ENCODE measurements around the gene SARNP.
A peak's percentile ranks its signal among the peaks of the same experiment; 100 is the strongest.
"Not testable (repeated sequence)": the region's sequence is repeated elsewhere in the genome, so short reads cannot be mapped to it uniquely, and the experiment has no call there.

Gene SARNP

DNA sequence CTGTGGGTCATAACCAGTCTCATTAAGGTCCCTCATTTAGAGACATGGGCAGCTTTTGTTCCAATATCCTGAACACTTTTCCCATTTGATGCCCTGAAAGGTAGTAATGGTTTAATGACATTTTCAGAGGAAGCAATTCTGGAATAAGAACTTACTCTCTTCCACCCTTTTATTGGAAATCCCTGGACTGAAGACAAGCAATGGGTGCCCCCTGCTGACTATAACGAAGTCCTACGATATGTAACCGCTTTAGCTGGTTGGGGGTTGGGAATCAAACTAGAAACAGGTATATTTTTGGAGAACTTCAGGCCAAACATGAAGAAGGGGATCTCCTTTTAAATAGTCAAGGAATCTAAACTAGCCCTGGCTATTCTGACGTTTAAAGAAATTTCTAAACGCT, 20.5 kb downstream of the SARNP start:
- DNase-seq (ENCODE audit: low spot score): peak; percentile 41

DNA sequence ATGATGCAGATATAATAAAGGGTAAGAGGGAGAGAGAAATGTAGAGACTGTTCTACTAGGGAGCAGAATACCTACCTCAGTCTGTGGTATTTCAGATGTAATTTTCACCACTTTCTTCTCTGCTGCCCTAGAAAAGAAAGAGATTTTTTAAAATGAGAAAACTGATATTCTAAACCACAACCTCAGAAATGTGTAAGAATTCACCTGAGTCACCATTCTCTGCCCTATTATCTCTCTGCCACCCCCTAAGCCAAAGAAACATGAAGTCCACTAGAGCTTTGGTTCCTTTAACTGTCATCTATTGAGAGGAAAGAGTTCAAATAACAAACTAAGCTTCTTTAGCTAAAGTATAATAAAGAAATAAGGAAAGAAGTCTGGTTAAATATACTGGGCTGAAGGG, 21.6 kb downstream of the SARNP start:
- no peak for DNase-seq (ENCODE audit: low spot score)

DNA sequence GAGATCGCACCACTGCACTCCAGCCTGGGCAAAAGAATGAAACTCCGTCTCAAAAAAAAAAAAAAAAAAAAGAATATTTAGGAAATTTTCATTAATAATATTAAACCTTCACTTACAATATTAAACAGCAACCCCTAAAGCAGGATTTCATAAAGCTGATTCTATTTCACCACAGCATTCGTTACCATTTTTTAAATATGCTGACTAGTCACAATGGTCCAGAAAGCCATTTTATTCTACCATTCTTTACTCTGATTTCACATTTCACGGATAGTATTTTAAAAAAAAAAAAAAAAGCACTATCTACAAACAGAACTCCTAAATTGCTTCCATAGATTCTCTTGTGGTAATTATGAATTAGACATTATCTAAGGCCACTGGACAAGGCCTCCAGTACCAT, 27.6 kb downstream of the SARNP start:
- no peak for DNase-seq (ENCODE audit: low spot score)

DNA sequence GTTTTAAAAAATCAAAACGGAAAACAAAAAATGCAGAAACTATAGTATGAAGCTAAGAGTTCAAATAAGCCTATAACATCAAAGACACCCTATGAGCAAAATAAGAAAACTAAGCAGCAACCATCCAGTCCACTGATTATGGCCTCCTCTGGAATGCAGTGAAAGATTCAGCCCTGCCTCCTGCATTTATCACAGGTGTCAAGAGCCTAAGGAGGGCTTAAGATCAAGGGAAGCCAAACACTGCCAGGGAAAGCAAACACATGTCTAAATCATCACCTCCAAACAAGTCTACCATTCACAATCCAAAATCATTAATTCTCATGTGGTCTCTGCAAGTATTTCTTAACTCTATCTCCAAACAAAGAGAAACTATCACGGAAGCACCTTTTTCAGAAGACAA, 28.4 kb downstream of the SARNP start:
- no peak for DNase-seq (ENCODE audit: low spot score)

DNA sequence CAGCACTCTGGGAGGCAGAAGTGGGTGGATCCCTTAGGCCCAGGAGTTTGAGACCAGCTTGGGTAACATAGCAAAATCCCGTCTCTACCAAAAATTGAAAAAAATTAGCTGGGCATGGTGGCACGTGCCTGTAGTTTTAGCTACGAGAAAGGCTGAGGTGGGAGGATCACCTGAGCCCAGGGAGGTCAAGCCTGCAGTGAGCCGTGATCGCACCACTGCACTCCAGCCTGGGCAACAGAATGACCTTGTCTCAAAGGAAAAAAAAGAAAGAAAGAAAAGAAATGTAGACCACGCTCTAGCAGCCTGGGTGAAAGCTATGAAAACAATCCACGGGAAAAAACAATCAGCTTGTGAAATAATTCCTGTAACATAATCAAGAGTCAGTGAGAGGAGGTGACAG, 29.0 kb downstream of the SARNP start:
- no peak for DNase-seq (ENCODE audit: low spot score)

DNA sequence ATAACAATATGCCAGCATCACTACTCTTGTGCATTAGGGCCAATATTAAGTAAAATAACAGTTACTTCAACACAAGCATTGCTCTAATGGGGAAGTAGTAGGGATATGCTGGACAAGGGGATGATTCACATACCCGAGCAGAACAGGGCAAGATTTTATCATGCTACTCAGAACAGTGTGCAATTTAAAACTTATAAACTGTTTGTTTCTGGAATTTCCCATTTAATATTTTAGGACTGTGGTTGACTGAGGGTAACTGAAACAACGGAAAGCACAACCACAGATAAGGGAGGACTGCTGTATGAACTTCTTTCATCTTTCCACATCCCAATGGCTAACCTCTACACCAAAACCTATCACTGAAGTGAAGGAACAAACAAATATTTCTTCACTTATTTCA, 36.8 kb downstream of the SARNP start:
- DNase-seq (ENCODE audit: low spot score): no peak

DNA sequence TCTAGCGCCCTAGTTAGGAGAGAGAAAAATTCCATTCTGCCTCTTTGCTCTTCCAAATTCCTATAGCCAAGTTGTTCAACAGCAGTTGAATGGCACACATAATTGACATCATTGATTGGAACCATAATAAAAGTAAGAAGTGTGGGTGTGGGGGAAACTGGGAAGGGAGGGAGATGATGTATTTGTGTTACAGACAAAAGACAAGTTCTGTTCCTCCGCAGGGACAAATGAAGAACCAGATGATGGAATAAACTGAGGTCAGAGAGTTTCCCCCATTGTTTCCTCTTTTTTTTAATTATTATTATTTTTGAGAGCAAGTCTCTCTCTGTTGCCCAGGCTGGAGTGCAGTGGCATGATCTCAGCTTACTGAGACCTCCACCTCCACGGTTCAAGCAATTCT, 39.7 kb downstream of the SARNP start:
- no peak for DNase-seq (ENCODE audit: low spot score)

DNA sequence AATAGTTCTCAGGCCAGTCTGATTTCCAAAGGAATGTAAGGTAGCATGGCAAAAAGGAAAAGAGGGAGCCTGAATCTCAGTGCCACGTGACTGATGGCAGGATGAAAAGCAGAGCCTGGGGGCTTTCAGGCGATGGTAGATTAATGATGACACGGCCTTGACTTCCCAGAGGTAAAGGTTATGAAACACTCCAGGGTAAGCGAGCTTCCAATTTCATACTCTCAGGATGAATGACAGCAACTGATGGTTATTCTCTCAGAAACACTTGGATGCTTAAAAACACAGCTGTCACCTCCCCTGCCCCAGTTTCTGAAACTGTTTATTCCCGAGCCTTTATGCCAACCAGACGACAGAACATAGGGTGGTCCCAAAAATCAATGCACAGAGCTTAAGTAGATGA, 45.8 kb downstream of the SARNP start:
- no peak for DNase-seq (ENCODE audit: low spot score)

DNA sequence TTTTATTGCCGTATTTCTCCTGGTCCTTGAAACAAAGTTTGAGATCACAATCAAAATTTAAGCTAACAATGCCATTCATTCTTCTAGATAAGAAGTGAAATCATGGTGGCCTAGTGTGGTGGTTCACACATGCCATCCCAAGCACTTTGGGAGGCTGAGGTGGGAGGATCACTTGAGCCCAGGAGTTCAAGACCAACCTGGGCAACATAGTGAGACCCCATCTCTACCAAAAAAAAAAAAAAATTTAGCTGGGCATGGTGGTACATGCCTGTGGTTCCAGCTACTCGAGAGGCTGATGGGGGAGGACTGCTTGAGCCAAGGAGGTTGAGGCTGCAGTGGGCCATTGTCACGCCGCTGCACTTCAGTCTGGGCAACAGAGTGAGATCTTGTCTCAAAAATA, 50.4 kb downstream of the SARNP start:
- no peak for DNase-seq (ENCODE audit: low spot score)

DNA sequence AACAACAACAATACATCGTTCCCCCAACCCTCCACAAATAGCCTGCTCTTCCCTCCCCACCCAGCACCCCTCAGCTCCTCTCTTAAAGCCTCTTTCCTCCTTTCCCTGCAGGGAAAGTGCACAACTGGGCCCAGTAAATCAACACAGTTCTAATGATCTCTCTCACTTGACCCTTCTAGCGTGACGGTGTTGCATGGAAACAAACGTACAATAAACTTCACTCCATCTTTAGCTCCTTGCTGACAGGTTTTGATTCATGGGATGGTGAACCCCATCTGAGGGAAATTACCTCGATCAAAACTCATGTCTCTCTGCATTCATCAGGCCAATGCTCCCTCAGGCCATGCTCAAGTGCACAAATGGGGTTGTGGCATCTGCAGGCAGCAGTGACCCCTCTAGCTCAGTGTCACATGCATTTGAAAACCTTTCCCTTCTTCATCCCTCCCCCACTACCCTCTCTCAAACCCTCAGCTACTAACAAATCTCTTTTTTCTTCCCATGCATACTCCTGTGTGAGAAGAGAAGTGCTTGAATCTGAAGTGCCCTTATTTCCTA, 51.7 kb downstream of the SARNP start:
- DNase-seq (ENCODE audit: low spot score): no peak

DNA sequence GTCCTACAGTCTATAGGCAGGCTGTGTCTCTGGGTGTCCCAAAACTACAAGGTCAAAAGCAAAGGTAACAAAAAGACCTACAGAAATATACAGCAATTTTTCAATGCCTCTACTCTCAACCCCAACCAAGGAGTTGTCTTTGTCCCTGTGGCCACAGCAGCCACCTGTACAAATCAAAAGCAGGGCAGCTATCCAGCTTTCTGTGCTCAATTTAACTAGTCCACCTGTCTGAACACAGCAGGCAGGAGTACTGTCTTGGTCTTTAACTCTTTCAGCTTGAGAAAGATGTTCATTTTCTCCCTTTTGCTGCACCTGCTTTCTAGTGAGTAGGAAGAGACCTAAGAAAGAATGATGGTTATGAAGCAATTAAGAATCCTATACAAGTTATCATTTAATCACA, 54.9 kb downstream of the SARNP start:
- no peak for DNase-seq (ENCODE audit: low spot score)

DNA sequence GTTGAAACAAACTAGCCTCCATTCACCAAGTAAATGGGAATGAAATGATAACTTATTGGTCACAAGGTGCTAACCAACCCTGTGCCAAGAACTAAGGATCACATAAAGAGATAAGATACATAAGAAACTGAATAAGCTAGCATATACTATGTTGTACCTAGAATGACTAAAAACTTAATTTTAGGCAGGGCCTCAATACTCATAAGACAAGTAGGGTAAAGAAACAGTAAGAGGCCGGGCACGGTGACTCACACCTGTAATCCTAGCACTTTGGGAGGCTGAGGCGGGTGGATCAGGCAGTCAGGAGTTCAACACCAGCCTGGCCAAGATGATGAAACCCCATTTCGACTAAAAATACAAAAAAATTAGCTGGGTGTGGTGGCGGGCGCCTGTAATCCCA, 56.9 kb downstream of the SARNP start:
- no peak for DNase-seq (ENCODE audit: low spot score)

DNA sequence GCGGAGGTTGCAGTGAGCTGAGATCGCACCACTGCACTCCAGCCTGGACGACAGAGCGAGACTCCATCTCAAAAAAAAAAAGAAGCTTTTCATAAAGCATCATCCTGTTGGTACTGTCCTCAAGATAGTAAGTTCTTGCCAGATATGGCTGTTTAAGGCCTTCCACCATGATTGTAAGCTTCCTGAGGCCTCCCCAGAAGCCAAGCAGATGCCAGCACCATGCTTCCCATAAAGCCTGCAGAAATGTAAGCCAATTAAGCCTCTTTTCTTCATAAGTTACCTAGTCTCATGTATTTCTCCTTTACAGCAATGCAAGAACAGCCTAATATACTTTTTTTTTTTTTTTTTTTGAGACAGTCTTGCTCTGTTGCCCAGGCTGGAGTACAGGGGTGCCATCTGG, 58.9 kb downstream of the SARNP start:
- not testable (repeated sequence) for DNase-seq (ENCODE audit: low spot score)

DNA sequence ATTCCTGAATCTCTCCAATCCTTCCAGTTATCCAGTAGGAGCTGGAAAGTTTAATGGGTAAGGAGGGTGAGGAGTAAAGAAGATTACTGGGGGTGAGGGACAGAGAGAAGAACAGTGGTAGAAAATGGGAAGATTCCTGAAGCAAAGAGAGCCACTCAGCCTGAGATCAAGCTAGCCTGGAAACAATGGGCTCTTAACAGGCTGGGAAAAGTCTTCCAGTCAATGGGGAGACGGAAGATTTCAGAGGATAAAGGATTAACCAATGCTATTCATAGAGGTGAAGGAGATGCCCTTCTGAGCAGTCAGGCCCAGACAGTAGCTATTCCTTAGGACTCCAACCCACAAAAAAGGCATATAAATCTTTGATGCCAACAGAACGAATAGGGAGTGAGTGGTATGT, 59.8 kb downstream of the SARNP start:
- DNase-seq (ENCODE audit: low spot score): no peak

DNA sequence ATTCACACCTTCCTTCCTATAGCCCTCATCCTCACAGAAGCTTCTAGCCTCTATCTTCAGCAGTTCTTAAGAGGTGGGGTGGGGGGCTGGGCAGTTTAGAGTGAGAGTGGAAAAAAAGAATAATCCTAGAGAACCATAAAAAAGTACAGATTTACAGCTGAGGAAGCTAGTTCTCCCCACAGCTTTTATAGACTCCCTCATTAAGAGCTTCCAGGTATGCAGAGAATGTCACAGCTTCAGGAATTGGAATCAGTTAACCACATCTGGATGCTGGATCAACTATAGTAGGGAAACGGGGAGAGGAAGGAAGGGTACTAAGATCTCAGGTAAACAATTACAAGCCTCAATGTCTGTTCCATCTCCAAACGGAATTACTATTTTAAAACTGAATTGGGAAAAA, 62.3 kb downstream of the SARNP start:
- no peak for DNase-seq (ENCODE audit: low spot score)

DNA sequence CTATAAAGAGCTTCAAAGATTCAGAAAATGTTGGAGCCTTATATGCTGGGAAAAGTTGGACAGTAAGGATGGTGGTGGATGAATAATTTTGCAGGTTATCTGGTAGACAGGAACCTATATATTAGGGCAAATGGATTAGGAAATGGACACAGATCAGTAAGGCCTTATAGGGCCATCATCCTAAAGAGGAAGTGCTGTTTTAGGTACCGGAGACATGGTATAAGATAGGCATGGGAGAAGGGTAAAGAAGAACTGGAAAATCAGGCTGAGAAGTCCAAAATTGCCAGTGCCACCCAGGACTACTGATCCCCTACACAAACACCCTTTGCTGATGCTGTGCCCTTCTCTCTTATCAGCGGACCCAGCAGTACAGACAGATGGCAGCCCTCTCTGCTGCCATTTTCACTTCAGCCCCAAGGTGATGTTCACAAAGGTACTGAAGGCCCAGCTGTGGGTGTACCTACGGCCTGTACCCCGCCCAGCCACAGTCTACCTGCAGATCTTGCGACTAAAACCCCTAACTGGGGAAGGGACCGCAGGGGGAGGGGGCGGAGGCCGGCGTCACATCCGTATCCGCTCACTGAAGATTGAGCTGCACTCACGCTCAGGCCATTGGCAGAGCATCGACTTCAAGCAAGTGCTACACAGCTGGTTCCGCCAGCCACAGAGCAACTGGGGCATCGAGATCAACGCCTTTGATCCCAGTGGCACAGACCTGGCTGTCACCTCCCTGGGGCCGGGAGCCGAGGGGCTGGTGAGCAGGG, 69.1 kb downstream of the SARNP start:
- DNase-seq (ENCODE audit: low spot score): no peak

DNA sequence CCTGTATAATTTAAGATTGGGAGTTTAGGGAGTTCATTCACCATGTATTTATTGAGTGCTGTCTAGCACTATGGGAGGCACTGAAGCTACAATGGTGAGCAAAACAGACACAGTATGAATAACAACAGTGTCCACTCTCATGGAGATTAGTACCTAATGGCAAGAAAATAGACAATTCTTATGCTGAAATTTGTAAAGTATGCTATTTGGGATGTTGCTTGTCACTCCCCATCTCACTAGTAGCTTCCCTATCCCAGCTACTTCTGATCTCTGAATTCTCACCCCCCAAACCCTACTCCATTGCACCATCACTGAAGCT, 70.7 kb downstream of the SARNP start:
- DNase-seq (ENCODE audit: low spot score): no peak

DNA sequence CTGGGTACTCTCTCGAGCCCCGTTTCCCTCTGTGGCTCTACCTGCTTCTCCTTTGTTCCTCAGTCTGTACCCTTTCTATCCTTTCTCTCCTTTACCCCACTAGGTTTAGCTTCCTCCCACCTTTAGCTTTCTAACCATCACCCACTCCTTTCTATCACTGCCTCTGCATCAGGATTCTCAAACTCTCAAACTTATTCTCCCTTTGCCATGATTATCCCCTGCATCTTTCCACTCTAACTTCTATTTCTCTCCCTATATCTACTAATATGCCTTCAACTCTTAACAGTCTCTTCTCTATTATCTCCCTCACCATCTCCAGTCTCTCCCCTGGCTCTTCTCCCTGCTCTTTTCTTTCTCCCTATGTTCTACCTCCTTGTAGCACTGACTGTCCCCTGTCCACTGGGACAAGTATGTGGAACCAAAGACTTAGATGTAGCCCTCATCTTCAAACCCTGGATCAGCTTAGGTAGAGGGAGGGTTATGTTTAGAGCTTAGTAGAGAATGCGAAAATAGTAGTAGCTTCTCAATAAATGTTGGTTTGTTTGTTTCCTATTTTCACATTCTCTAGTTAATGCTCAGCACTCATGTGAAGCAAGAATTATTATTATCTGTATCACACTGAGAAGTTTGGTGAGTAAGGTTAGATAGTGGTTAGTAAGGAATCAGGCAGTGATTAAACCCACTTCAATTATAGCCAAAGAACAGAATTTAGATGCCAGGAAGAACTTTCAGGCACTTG, 71.2 kb downstream of the SARNP start:
- no peak for DNase-seq (ENCODE audit: low spot score)

DNA sequence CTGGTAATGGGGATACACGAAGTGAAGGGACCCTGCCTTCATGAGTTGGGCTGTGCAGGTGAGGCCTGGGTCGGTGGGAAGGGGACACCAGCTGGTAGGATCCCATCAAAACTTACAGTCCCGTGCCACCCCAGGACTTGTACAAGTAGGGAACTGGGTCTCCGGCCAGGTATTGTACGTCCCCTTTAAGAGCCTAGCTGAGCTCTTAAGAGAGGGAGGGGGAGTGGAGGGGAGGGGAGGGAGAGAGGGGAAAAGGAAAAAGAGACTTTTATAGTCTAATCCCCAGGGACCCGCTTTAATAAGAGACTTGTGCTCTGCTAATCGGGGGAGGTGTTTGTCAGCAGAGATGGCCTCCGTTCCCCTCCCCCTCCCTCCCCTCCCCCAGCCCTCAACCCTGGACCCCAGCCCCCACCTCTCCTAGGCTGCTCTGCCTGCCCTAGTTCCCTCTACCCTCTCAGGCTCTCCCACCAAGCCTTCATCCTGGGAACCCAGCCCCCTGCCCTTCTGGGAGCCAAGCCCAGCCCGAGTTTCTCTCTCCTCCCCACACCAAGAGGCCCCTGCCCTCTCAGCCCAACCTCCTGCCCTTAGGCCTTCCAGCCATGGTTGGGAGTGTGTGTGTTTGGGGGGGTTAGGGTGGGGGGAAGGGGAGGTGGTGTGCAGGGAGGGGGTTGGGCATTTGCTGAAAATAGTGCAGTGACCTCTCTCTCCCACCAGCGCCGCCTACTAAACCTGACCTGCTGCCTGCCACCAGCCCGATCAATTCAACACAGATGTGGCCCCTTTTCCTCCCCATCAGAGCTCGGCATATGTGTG, 72.0 kb downstream of the SARNP start:
- DNase-seq (ENCODE audit: low spot score): no peak

DNA sequence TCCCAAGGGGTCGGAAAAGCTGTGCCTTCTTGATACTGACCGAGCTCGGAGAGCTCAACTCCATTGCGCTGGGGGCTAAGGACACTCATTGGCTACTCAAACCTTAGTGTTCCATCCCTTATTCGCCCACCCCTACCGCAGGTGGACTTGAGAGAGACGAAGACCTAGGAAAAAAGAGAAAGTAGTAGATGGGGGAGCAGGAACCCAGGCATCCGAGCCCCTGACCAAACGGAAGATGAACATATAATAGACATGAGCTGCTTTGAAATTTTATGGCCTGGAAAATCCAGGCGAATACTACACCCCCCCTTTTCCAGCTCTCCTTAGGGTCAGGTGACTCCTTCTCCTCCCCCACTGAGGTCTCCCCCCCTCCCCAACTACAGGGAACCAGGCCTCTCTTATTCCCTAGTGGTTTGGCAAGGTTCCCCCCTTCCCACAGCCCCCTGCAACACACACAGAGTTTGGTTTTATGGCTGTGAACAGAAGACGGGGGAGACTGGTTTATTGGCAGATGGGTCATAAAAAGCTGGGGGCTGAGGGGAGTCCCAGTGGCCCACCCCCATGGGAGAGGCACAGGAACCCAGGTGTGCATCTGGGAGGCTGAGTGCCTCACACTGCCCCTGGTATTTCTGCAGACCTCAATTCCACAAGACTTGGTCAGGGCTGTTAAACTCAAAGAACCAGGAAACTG, 73.0 kb downstream of the SARNP start:
- DNase-seq (ENCODE audit: low spot score): no peak

DNA sequence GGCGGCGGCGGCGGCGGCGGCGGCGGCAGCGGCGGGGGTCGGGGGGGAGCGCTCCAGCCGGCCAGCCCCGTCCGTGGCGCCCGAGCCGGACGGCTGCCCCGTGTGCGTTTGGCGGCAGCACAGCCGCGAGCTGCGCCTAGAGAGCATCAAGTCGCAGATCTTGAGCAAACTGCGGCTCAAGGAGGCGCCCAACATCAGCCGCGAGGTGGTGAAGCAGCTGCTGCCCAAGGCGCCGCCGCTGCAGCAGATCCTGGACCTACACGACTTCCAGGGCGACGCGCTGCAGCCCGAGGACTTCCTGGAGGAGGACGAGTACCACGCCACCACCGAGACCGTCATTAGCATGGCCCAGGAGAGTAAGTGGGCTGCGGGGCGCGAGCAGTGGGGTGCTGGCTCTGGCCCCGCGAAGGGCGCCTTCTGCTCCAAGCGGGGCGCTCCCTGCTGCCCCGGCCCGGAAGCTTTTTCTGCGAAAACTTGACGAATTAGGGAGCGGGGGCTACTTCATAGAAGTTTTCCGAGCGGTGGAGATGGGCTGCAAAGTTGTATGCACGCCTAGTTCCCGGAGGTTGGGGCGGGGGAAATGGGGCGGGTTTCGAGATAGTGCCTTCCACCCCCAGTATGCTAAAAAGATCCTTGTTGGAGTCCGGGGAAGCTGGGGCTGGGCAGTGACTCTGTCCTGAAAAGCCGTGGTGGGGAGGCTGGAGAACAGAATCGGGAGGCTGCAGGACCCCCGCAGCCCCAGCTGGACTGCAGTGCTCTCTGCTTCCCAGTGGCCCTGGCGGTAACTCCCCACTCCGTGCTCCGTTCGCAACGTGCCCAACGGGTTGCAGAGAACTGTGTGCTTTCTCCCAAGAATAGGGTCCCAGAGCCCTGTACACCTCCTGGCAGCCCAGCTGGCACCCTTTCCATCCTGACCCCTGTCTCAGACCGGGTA, 73.9 kb downstream of the SARNP start:
- peak; percentile 75 for DNase-seq (ENCODE audit: low spot score)
